Right lobe of liver (tissue), 6 donors: ENCODE measurements around the gene ATPAF2. TPM values are rescaled to one million over a fixed set of nuclear protein-coding genes. Genes with fewer than 3 reads are reported as not detected.
A peak's percentile ranks its signal among the peaks of the same experiment; 100 is the strongest.

ENCODE experiments used
- ATAC-seq, 4 donors: fragments of 200-7000 bp; cut with Tn5 transposase; one replicate each; pipeline ENCODE4 v1.9.1; 2020; ENCODE audit warnings: mild to moderate bottlenecking in 4 of 4, moderate library complexity in 4 of 4
- DNase-seq, 3 donors: peaks; one replicate each; pipeline ENCODE4 v3.0.0-alpha.2; 2020
- H3K27ac ChIP-seq, 3 donors: fragments of 200-600 bp; one replicate each; pipeline ENCODE4 v1.8.0; 2022
- H3K27me3 ChIP-seq, 2 donors: fragments of 200-600 bp; one replicate each; pipeline ENCODE4 v1.8.0; 2022
- H3K36me3 ChIP-seq, 4 donors: fragments of 200-600 bp; sonication (generic) in 1 of 4; one replicate each; pipeline versions ENCODE4 v1.5.1 to v1.8.0; 2017 to 2022; ENCODE audit warnings: control low read depth in 1 of 4
- H3K4me1 ChIP-seq, 4 donors: fragments of 200-600 bp; sonication (generic) in 1 of 4; one replicate each; pipeline versions ENCODE4 v1.5.1 to v1.8.0; 2017 to 2022; ENCODE audit warnings: control low read depth in 1 of 4
- H3K4me3 ChIP-seq, 3 donors: fragments of 200-600 bp; one replicate each; pipeline ENCODE4 v1.8.0; 2022
- H3K9me3 ChIP-seq, 4 donors: fragments of 200-600 bp; sonication (generic) in 1 of 4; one replicate each; pipeline versions ENCODE4 v1.5.1 to v1.8.0; 2017 to 2022; ENCODE audit warnings: control low read depth in 1 of 4
- CTCF ChIP-seq, 4 donors: fragments of 200-600 bp in 3 of 4; fragments of 450-650 bp in 1 of 4; IDR thresholded peaks; one replicate each; pipeline versions ENCODE4 v1.5.1 to v1.8.0; 2016 to 2022; ENCODE audit warnings: antibody characterized with exemption in 4 of 4, mild to moderate bottlenecking in 2 of 4
- POLR2A ChIP-seq: fragments of 450-650 bp; IDR thresholded peaks from one replicate; pipeline ENCODE4 v1.6.1; 2017; ENCODE audit warnings: antibody characterized with exemption, mild to moderate bottlenecking
- WGBS: methylation state at CpG from one replicate; pipeline ENCODE4 v1.1.6; 2018; ENCODE audit warnings: low coverage, low lambda C conversion rate; ENCODE audit not compliant: insufficient coverage; ENCODE audit errors: missing lambda C conversion rate; 5-methylcytosine and 5-hydroxymethylcytosine counted together
- intact Hi-C, 2 donors: fragments of 100-400 bp; cut with DNase I; formaldehyde crosslinking; loops; one replicate each; pipeline versions ENCODE4 v1.11.2 to v1.14.1; 2022
- total RNA-seq, 6 experiments: library from RNA; depleted of rRNA in 2 of 6; stranded (reverse); fragments of >200 nt in 2 of 6; fragmentation: NEBNext Ultra II Directional in 3 of 6; extraction: Animal tissue kit (Norgen Biotek cat#: 25700) in 3 of 6; gene quantifications; one replicate each; pipeline versions ENCODE4 v1.1.0 to v1.2.4, GENCODE V29; 2016 to 2023
- donor health status: DM: no; HTN: yes; CAD: no.
- donor health status: DM: no; HTN: no; CAD: no.
- donor health status: DM: no; HTN: no; CAD: no.
- donor health status: DM: no; HTN: yes; CAD: no.
- donor health status: DM: no; HTN: yes; CAD: no.

The ATPAF2 gene
- total RNA-seq, 6 experiments from 2014 or later, result 17.2 to 21.0 (median 19.2) TPM

DNA sequence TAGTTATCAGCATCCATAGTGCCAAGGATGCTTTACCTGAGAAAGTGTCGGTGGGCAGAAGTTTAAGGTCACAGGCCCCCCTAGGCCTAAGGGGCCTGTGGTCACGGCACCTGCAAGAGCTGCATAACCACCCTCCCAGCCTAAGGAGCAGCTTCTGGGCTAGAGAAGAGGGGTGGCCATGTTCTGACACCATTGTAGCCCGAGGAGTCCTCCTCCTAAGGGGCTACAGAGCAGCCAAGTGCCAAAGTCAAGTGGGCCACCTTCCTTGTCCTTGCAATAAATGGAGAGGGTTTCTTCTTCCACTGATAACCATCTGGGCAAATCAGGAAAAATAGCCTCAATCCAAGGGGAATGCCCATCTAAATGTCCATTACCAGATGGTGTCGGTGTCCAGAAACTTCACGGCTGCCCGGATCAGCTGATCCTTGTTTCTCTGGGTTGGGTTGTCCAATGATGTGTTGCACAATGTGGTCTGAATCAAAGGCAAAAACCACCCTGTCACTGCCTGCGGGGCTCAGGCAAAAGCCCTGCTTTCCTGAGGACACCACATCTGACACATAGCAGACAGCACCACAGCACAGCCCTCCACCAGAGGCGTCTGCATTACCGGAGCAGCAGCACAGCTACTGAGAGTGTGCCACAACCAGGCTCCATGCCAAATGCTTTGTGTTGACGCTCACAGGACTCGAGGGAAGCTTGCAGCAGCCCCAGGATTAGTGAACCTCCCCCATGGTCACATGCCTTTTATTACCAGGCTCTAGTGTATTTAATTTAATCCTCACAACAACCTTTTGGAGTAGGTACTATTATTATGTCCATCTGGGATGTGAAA is 12.8 kb downstream of the ATPAF2 start:
- intact Hi-C loops, result loop anchor here in 1 of 2 donors (10.0 kb wide), 1 partner anchor 361 kb away; no protein-coding TSS in a partner anchor
- TF ChIP-seq POLR2A (no peak), CTCF (IDR thresholded peaks at IDR 0.05) (no peak)
- Histone ChIP-seq H3K27me3 (no peaks in the 10 kb centered on the region), H3K9me3 (no peaks in the 10 kb centered on the region), H3K36me3 (no peaks in the 10 kb centered on the region), H3K4me3 (no peak overlapping the region), H3K4me1 (peaks cover 0 to 17% (median 3%) of the 10 kb centered on the region in 4 donors), H3K27ac (no peak overlapping the region)
- DNase-seq (peak in 2 of 3 donors; percentile 55 to 66), ATAC-seq (peak; percentile 45 to 76 (median 60))
- 35% methylated on average over 4 of the region's 11 CpGs for WGBS

- H3K4me1 ChIP-seq, result peaks cover 0 to 17% (median 3%) of the 10 kb centered on the region in 4 donors
- DNase-seq (no peak), ATAC-seq (no peak)
- H3K4me3 ChIP-seq, result no peak overlapping the region
- TF ChIP-seq CTCF (IDR thresholded peaks at IDR 0.05), result no peak
- no peak for TF ChIP-seq POLR2A
- H3K9me3 ChIP-seq, result no peaks in the 10 kb centered on the region
- intact Hi-C loops, result loop anchor here in 1 of 2 donors (10.0 kb wide), 1 partner anchor 361 kb away; no protein-coding TSS in a partner anchor
- no peaks in the 10 kb centered on the region for H3K36me3 ChIP-seq
- no peak overlapping the region for H3K27ac ChIP-seq
- no peaks in the 10 kb centered on the region for H3K27me3 ChIP-seq
- 71% methylated on average over 5 of the region's 5 CpGs for WGBS
Observed at GRCh38 chr17:18025241-18025944, 13.6 kb downstream of the ATPAF2 start.

- Histone ChIP-seq H3K36me3 (no peaks in the 10 kb centered on the region), H3K27me3 (no peaks in the 10 kb centered on the region), H3K4me3 (no peak overlapping the region), H3K9me3 (no peaks in the 10 kb centered on the region), H3K4me1 (peaks cover 0 to 27% (median 7%) of the 10 kb centered on the region in 4 donors), H3K27ac (no peak overlapping the region)
- DNase-seq, result no peak
- no peak for ATAC-seq
- intact Hi-C loops, result loop anchor here in 1 of 2 donors (10.0 kb wide), 1 partner anchor 357 kb away; no protein-coding TSS in a partner anchor
- TF ChIP-seq CTCF (IDR thresholded peaks at IDR 0.05) (no peak), POLR2A (no peak)
- WGBS, result 90% methylated on average over 2 of the region's 5 CpGs
Observed at GRCh38 chr17:18021372-18021771, 17.6 kb downstream of the ATPAF2 start.

GRCh38 chr17:18020971-18021370 is 18.0 kb downstream of the ATPAF2 start:
- TF ChIP-seq POLR2A (no peak), CTCF (IDR thresholded peaks at IDR 0.05) (no peak)
- H3K36me3 ChIP-seq, result no peaks in the 10 kb centered on the region
- no peak overlapping the region for H3K4me3 ChIP-seq
- H3K27me3 ChIP-seq, result no peaks in the 10 kb centered on the region
- H3K4me1 ChIP-seq, result peaks cover 0 to 23% (median 7%) of the 10 kb centered on the region in 4 donors
- intact Hi-C loops, result loop anchor here in 1 of 2 donors (10.0 kb wide), 1 partner anchor 356 kb away; no protein-coding TSS in a partner anchor
- ATAC-seq (no peak), DNase-seq (no peak)
- no peaks in the 10 kb centered on the region for H3K9me3 ChIP-seq
- H3K27ac ChIP-seq, result no peak overlapping the region
- no CpG with 5 or more reads among the region's 6 CpGs for WGBS
